NCI-H748 treated with DMSO at 0.1 percent for 48 hours (cell line): Measurements from ENCODE around the gene MLLT10.

ENCODE experiments used
- DNase-seq: peaks from one replicate; lab custom pipeline; 2025; lab: John Stamatoyannopoulos, UW

The MLLT10 gene

GRCh38 chr10:21791276-21791675, 257.2 kb downstream of the MLLT10 start:
- no peak for DNase-seq
